NCI-H2081 (cell line): ENCODE data around the gene IL17RD.

Source experiments
- DNase-seq, 2 experiments: peaks; one replicate each; lab custom pipeline; 2025; lab: John Stamatoyannopoulos, UW

Gene IL17RD

DNA sequence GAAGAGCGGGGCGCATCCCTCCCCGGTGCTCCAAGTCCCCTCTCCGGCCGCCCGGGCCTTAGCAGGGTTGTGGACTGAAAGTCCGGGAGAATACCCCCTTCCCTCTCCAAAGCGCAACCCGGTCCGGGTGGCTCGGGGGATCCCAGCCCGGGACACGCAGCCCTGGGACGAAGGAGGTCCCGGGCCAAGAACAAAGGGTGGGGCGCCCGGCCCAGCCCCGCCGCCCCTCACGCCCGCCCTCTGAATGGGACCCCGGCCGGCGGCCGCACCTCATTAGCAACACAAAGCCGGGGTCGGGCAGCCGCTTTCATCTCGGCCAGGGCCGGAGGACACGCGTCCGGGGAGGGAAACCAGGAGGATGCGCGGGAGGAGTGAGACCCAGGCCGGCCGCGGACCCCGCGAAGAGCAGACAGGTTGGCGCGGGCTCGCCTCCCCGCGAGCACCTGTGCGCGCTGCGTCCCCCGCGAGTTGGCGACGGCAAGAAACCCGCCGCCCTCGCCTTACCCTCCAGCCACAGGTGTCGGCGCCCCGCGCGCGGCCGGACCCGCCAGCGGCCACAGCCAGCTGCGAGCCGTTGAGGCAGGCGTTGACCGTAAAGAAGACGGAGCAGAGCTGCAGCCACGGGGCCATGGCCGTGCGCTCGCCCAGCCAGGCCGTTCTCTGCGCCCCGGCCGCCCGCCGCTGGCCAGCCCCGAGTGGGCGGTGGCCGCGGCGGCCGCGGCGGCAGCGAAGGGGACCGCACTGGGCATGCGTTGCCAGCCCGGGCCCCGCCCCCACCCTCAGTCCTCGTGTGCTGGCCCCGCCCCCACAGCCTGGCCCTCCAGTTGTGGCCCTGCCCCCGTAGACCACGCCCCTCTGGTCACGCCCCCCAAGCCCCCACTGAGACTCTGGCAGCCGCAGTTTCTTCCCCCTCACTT, at the start of gene IL17RD:
Gene IL17RD, minus strand, starts transcription at position 697 of the 917 bp plus-strand sequence. Its CDS starts 67 bp downstream, at position 630.
- peak; percentile 50 to 55 for DNase-seq

DNA sequence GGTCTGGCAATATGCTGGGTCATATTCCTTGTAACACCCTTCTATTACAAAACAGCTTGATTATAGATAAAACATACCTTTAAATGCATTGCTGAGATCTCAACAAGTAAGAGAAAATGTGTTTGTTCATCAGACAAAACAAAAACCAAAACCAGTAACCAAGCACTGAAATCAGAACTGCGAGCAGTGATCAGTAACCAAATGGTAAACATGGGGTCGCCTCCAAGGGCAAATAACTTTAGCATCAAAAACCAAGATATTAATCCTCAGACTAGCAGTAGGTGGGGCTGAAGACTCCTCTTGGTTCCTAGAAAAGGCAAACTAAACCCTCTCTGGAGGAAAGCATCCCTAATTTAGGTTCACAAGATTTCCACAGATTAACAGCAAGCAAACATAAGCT, 41.3 kb upstream of the IL17RD start:
- no peak for DNase-seq

DNA sequence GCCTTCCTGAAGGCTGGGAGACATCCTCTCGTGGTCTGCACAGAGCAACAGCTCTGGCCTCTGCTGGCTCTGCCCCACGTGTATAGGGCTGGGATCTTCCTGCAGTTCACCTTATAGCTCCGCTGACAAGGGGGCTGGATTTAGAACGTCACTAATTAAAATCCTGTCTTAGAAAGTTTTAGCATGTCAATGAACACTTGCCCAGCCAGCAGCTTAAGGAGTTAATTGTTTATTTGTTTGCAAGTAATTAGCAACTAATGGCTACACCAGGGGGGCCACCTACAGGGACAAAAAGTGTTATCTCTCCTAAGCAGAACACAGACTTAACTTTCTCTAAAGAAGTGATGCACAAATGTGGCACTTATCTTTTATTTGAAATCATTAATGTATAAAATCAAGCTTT, 34.7 kb upstream of the IL17RD start, which contains the start of gene HESX1:
Gene HESX1, minus strand, starts transcription at position 84 of the 403 bp plus-strand sequence. Its CDS starts 60 bp downstream, at position 24.
- DNase-seq = no peak

DNA sequence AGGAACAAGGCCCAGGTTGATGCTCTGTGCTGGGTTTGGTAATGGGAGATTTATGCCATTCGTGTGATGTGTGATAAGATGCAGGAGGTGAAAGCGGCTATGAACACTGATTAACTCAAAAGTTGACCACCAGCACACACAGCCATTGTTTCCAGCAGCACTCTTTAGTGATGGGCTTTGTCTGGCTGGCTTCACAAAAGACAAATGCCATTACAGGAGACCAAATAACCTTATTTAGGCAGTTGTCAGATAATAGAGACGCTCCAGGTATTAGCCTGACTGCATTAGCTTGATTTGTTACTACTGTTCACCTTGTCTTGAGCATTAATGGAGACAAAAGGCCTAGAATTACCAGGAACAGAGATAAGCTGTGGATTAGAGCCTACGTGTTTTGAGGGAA, 29.5 kb upstream of the IL17RD start:
- DNase-seq = no peak

DNA sequence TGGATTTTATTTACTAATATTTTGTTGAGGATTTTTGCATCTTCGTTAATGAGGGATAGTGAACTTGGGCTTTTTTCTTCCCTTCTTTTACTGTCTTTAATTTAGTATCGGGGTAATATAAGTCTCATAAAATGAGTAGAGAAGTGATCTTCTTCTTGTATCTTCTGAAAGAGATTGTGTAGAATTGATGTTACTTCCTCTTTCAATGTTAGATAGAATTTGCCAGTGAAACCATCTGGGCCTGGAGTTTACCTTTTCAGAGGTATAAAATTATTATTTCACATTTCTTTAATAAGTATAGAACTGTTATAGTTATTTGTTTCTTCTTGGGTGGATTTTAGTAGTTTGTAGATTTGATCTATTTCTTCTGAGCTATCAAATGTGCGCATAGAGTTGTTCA, 26.9 kb upstream of the IL17RD start:
- DNase-seq = no peak

DNA sequence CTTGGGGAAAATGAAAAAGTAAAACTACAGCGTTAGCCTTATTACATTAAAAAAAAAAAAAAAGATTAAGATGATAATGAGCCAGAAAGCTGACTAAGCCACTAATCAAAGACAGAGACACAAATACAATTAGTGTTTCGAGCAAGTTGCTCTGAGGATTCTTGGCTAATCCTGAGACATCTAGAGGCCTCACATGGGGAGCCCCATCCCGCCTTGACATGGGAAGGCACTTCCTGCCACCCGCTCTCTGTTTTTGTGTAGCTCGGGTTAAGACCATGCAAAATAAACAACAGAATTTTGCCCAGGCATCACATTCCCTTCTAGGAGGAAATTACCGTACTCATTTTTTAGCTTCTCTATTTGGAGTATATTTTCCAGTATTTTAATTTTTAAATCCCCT, 19.4 kb upstream of the IL17RD start:
- DNase-seq = no peak

DNA sequence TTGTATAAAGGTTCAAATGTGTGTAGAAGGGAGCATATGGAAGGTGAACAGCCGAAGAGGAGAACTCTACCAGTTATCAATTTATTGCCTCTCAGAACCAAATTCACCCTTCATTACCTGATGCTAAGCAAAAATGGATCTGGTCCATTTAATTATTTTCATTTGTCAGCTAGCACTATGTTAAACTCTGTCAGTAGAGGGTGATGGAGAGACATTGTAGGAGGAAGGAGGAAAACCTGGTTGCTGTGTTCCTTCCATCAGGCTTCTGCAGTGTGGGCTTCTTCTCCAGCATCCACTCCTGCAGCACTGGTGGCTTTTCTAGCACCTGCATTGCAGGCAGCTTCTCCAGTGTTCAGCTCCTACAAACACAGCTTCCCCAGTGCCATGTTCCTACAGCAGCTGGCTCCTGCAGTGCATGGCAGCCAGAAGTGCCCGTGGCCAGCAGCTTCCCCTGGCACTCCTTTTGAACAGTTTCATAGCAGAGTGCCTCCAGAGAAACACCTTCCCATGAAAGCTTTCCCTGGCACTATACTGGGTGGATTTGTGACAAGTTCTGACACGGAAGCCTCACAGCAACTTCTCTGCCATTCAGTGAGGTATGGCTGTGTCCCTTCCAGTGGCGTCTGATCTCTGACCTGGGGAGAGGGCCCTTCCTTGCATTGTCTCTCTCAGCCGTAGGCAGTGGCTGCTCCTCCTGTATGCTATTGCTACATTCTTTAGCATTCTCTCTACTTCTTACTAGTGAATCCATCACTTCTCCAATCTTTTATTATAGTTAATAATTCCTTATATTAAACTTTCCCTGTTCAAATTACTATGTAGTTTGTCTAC, 14.6 kb upstream of the IL17RD start:
- peak in 1 of 2 experiments; percentile 10 for DNase-seq

DNA sequence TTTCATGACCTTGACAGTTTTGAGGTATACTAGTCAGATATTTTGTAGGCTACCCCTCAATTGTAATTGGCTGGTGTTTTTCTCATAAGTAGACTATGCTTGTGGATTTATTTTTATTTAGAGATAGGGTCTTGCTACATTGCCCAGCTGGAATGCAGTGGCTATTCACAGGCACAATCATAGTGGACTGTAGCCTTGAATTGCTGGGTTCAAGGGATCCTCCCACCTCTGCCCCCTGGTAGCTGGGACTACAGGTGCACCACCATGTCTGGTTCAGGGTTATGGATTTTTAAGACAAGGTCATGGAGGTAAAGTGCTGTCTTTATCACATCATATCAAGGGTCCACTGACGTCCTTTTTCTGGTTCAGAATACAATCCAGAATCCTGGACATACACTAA, 10.9 kb upstream of the IL17RD start:
- no peak for DNase-seq

DNA sequence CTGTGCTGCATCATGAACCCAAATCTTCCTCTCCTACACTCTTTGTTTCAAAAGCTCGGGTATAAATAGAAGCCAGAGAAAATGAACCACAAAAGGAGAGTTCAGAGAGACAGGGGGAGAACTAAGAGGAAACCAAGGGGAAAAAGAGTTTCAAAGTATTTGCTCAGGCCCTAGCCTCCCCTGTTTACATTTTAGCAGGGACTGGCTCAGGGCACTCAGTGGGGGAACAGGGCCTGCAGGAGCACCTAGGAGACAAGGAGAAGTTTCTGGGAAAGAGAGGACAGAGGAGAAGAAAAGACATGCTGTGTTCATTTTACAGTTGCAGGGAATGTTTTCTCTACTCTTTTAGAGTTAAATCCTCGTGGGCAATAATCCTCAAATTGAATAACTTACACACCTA, 8.5 kb upstream of the IL17RD start:
- no peak for DNase-seq

DNA sequence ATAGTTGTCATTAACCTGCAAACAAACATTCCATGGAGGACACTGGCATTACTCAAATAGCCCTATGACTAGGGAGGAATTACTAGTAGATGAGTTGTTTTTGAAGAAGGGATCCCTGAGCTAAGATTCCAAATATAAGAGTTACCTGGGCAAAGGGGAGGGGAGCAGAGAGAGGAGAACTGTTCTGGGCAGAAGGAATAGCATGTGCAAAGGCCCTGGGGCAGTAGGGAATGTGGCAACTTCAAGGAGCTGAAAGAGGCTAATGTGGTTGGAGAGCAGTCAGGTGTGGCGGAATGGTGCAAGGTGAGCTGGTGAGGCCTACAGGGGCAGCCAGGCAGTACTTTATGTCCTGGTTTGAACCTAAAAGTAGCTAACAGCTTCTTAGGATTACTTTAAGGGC, 5.8 kb upstream of the IL17RD start:
- no peak for DNase-seq

DNA sequence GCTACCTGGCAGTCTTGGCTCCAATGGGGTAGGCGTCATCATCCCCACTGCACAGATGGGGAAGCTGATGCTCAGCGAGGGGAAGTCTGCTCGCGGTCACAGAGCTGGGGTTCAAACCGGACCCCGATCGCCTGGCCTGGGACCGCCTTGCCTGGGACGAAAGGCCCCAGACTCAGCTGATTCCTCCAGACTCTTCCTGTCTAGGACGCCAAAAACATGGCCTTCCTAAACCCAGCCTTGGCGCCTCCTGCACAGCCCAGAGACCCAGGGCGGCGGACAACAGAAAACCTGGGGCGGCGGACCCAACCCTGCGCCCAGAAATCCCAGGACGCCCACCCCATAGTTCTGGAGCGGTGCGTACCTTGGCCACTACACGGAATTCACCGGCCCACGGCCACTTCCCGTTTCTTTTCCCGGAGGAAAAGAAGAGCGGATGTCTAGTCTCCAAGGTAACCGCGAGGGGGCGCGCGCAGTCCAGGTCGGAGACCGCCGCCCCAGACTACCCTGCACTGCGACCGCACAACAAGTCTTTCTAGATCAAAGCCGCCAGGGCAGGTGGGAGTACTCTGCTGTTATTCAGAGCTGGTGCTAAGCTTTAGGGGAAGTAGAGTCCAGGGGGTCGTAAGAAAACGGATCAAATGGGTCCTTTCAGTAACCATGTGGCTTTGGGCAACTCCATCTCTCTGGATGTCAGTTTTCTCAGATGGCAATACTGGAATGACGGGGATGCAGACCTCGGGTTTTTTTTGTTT, 4.9 kb upstream of the IL17RD start:
- DNase-seq = peak; percentile 74 to 79

DNA sequence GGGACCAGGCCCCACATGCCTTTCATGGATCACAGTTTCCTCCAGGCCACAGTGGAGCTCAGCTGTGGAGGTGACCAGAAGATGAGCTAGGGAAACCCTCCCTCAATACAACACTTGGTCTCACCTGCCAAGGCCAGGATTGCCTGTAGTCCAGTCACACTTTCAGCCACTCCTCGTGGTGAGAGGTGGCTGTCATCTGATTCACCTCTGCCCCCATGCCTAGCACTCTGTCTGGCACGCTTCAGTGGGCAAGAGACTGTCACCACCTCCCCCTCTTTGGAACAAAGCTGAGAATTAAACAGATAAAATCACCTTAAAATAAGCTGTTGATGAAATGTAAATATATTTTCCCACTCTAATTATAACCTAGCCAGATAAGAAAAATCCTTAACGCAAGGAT, 4.0 kb upstream of the IL17RD start:
- DNase-seq = no peak

DNA sequence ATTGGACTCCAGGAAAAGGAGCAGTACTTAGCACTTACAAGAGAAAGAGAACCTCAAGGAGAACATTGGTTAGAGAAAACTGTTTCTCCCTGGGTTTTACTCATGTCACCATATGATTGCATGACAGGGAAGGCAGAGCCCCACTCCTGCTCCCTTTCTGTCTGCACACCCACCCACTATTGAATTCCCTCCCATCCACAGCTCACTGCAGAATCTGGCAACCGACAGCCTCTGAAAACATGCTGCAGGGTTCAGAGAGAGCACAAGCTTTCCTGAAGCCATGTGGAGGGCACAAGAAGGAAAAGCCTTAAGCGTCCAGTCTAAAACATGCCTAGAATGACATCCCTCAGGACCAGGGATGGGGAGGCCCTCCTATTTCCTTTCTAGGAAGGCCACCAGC, 3.0 kb upstream of the IL17RD start:
- no peak for DNase-seq

DNA sequence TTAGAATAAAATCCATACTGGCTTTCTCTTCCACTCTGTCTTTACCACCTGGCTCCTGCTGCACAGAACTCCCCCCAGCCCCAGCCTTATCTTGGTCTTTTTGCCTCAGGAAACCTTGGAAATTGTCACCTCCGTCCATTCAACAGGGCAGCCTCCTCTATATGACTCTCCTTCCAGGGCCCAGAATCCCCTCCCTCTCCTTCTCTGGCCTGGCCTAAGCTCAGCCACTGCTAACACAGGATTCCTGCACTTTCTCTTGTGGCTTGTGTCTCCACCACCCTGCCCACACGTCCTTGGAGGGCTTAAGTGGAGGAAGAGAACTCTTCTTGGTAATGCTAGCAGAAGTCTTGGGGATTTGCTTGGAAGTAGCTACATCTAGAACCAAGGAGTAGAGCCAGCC, 1.5 kb upstream of the IL17RD start:
- no peak for DNase-seq

DNA sequence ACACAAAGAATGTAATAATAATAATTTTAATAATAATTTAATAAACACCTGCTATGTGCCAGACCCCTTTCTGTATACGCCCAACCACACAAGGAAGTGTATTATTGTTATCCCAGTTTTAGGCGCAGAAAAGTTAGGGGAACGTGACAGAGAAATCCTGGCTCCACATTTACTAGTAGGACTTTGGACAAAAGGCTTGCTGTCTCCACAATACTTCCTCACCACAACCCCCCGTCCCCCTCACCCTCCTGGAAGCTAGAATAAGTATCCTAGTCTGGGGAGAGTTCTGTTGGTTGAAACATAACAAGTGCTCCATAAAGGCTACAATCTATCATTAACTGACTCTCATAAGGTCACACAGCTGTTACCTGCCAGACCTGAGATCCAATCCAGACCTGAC, 488 bp upstream of the IL17RD start:
- no peak for DNase-seq

DNA sequence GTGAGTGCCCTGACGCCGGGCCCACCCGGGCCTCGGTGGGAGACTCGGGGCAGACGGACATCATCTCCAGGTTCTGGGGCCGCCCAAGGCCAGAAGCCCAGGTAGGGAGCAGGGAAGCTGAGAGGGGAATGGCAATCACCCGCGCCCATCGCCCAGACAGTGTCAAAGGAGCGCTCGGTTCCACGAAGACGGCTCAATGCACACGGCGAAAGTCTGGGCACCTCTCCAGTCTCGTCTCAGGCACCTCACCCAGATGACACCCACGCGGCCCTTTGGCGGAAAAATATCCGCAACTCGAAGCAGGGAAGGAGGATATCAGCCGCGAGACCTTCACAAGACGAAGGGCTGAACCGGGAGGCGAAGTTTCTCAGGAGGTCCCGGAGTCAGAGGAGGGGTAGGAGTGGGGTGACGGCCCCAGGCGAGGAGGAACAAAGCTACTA, 916 bp downstream of the IL17RD start:
- DNase-seq = no peak

DNA sequence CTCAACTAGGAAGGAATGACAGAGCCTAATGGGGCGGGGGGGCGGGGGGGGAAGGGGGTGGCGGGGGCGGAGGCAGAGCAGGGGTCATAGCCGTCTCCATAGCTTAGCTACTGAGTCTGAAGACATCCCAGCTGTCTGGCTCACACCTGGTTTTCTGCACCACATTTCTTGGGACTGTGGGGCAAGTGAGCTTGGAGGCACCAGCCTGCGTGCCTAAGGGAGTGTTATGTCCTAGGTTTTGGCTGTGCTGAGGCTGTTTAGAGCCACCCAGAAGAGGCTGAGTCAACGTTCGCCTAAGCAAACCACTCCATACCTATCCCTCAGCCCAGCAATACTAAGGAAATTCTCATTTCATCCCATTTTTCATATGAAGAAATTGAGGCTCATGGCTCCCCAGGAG, 1.4 kb downstream of the IL17RD start:
- DNase-seq = no peak

DNA sequence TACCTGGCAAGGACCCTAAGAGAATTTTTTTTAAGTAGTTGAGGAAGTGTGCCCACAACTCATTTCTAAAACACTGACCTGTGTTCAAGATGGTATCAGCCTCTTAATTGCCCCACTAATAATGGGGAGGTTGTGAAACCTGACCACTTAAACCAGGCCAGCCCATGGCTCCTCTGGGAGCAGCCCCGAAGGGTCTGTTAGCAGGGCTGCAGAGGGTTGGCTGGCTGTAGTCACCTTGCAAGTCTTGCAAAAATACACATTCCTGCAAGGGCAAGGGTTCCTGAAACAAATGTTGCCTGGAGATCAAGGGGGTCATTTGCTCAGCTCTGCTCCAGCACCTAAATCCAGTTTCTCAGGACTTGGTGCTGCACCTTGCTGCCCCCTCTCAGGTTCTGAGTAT, 3.2 kb downstream of the IL17RD start:
- no peak for DNase-seq

DNA sequence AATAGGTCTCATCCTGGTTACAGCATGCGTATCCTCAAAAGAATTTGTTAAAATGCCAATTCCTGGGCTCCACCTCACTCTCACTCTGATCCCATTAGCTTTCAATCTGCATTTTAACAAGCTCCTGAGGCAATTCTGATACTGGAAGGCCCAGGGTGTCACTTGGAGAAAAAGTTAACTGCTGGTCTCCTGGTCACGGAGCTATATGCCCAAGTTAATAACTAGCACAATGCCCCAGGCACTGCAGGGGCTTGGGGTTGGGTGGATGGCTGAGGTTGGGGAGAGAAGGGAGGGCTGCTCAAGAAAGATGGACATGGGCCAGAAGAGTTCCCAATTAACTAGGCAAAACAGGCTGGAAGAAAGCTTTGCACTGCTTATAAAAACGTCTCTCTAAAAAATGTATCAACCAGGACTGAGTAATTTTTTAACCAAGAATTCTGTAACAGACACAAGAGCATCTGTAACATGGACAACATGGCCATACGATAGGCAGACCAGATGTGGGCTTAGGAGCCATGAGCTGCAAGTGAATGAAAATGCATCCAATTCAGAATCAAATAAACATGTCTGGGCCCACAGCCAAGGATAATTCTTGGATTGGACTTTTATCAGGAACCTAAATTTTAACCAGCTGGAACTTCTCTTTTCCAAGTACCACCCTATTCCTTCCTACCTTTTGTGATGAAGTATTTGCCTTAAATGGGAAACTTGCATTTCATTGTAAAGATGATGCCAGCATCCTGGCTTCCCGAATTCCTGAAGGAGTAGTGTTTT, 4.2 kb downstream of the IL17RD start:
- no peak for DNase-seq

DNA sequence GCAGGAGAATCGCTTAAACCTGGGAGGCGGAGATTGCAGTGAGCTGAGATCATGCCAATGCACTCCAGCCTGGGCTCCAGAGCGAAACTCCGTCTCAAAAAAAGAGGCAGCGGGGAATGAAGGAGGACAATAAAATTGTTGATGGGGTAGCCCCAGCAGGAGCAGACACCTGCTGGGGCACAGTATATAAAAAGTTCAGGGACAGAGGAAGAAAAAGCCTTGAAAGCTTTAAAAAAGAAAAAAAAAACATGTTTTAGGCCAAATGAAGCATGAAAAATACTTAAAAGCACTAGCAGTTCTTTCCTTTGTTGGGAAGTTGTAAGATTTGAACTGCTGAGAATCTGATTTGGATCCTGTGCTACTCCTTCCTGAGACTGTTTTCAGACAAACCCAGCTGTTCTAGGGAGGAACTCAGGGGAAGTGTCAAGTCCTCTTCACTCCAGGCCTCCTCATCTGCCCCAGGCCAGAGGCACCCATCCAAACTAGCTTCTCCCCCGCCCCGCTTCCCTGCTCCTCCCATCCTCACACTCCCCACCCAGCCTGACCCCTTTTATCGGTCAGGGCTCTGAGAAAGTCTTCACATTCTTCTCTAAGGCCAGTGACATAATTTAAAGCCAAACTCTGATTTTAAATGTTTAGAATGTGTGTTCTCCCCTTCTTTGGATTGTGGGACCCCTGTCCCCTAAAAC, 4.9 kb downstream of the IL17RD start:
- DNase-seq = no peak
